SK-N-SH (cell line): ENCODE measurements around the gene THBS3. TPM values are rescaled to one million over a fixed set of nuclear protein-coding genes. Genes with fewer than 3 reads are reported as not detected.

ENCODE experiments used
- CTCF ChIA-PET: fragments of 300-600, 350-600 bp; formaldehyde crosslinking; extraction: SDS; loops from one replicate; lab custom pipeline; 2021; lab: Yijun Ruan, JAX
- POLR2A ChIA-PET: fragments of 350-600 bp; sonication (Branson Sonifier 250); formaldehyde crosslinking; extraction: SDS; loops from one replicate; lab custom pipeline; 2020; ENCODE audit warnings: antibody characterized with exemption, inconsistent platforms; lab: Yijun Ruan, JAX
- DNase-seq: peaks from one replicate; pipeline ENCODE4 v3.0.0; 2012
- H2AFZ ChIP-seq: fragments of 200-600 bp; sonication (generic); 2 replicates; pipeline ENCODE4 v1.8.1; 2016; ENCODE audit warnings: antibody characterized with exemption, mild to moderate bottlenecking, low read depth
- H3F3A ChIP-seq: fragments of 200-600 bp; sonication (generic); replicated peaks from 2 replicates; pipeline ENCODE3; 2016; ENCODE audit warnings: antibody characterized with exemption, mild to moderate bottlenecking; ENCODE audit not compliant: insufficient read depth
- H3K27ac ChIP-seq, 2 experiments: fragments of 200-500 bp in 1 of 2; fragments of 200-600 bp in 1 of 2; sonication (Bioruptor generic) in 1 of 2; sonication (generic), shearing (Covaris generic) in 1 of 2; 2 replicates each; pipeline versions ENCODE4 v1.5.1 to v1.6.1; 2014 to 2016; ENCODE audit warnings: low read depth in 2 of 2, inconsistent platforms in 1 of 2, low read length in 1 of 2, mild to moderate bottlenecking in 1 of 2, mixed read lengths in 1 of 2
- H3K27me3 ChIP-seq: fragments of 200-600 bp; sonication (generic), shearing (Covaris generic); 2 replicates; pipeline ENCODE4 v1.6.1; 2016; ENCODE audit warnings: mixed run types; ENCODE audit not compliant: insufficient read depth
- H3K36me3 ChIP-seq, 2 experiments: fragments of 200-500 bp in 1 of 2; fragments of 200-600 bp in 1 of 2; sonication (Bioruptor generic) in 1 of 2; sonication (generic) in 1 of 2; replicated peaks in 1 of 2; 2 replicates each; pipeline versions ENCODE3 to v1.5.1; 2014 to 2016; ENCODE audit warnings: low read length in 1 of 2, mild to moderate bottlenecking in 1 of 2; ENCODE audit not compliant: insufficient read depth in 2 of 2, control insufficient read depth in 1 of 2
- H3K4me1 ChIP-seq, 2 experiments: fragments of 200-500 bp in 1 of 2; fragments of 200-600 bp in 1 of 2; sonication (Bioruptor generic) in 1 of 2; sonication (generic), shearing (Covaris generic) in 1 of 2; 2 replicates each; pipeline versions ENCODE4 v1.5.1 to v1.6.1; 2014 to 2016; ENCODE audit warnings: low read depth in 1 of 2, low read length in 1 of 2, mixed run types in 1 of 2; ENCODE audit not compliant: insufficient read depth in 2 of 2, control insufficient read depth in 1 of 2
- H3K4me2 ChIP-seq: fragments of 200-600 bp; sonication (generic), shearing (Covaris generic); 2 replicates; pipeline ENCODE4 v1.6.1; 2017; ENCODE audit warnings: mixed run types
- H3K4me3 ChIP-seq, 2 experiments: fragments of 200-500 bp in 1 of 2; fragments of 200-600 bp in 1 of 2; sonication (Bioruptor generic) in 1 of 2; sonication (generic), shearing (Covaris generic) in 1 of 2; 2 replicates each; pipeline versions ENCODE4 v1.5.1 to v1.8.1; 2014 to 2016; ENCODE audit warnings: low read depth in 2 of 2, inconsistent platforms in 1 of 2, low read length in 1 of 2, mild to moderate bottlenecking in 1 of 2, mixed read lengths in 1 of 2, moderate library complexity in 1 of 2
- H3K79me2 ChIP-seq: fragments of 200-600 bp; sonication (generic); 2 replicates; pipeline ENCODE4 v1.8.1; 2017; ENCODE audit warnings: mild to moderate bottlenecking; ENCODE audit not compliant: insufficient read depth
- H3K9ac ChIP-seq: fragments of 200-600 bp; sonication (generic); 2 replicates; pipeline ENCODE4 v1.6.1; 2017; ENCODE audit warnings: mixed run types
- H3K9me2 ChIP-seq: fragments of 200-600 bp; sonication (generic); 2 replicates; pipeline ENCODE4 v1.6.1; 2017; ENCODE audit warnings: mixed run types
- H3K9me3 ChIP-seq: fragments of 200-600 bp; sonication (generic); 2 replicates; pipeline ENCODE4 v1.6.1; 2017; ENCODE audit warnings: mixed run types, mild to moderate bottlenecking, moderate library complexity
- H4K20me1 ChIP-seq: fragments of 200-600 bp; sonication (generic); 2 replicates; pipeline ENCODE4 v1.6.1; 2017; ENCODE audit warnings: mild to moderate bottlenecking, mixed run types; ENCODE audit not compliant: insufficient read depth
- CHD2 ChIP-seq: fragments of 150-350 bp; IDR thresholded peaks from 2 replicates; pipeline ENCODE4 v1.6.1; 2018; ENCODE audit warnings: low read length; ENCODE audit not compliant: partially characterized antibody
- ELF1 ChIP-seq: IDR thresholded peaks from 2 replicates; pipeline ENCODE4 v1.4.0; 2012
- EP300 ChIP-seq, 2 experiments: IDR thresholded peaks; 2 replicates each; pipeline versions ENCODE4 v1.4.0 to v1.6.1; 2012; ENCODE audit warnings: borderline replicate concordance in 1 of 2, low read depth in 1 of 2, low read length in 1 of 2
- FOSL2 ChIP-seq: IDR thresholded peaks from 2 replicates; pipeline ENCODE4 v1.4.0; 2012; ENCODE audit warnings: low read depth, mild to moderate bottlenecking, moderate library complexity, borderline replicate concordance
- FOXJ3 ChIP-seq: sonication (generic); formaldehyde crosslinking; IDR thresholded peaks from 2 replicates; pipeline ENCODE4 v1.5.1; 2020; ENCODE audit warnings: mild to moderate bottlenecking, missing genetic modification reagents
- GABPA ChIP-seq: IDR thresholded peaks from 2 replicates; pipeline ENCODE4 v1.4.0; 2012; ENCODE audit warnings: low read depth, mild to moderate bottlenecking
- GATA2 ChIP-seq: sonication (generic); formaldehyde crosslinking; IDR thresholded peaks from 2 replicates; pipeline ENCODE4 v1.5.0; 2020; ENCODE audit warnings: mild to moderate bottlenecking, missing genetic modification reagents
- JUND ChIP-seq: IDR thresholded peaks from 2 replicates; pipeline ENCODE4 v1.4.0; 2012
- MEF2A ChIP-seq: IDR thresholded peaks from 2 replicates; pipeline ENCODE4 v1.4.0; 2012; ENCODE audit warnings: low read depth, borderline replicate concordance
- MXI1 ChIP-seq: IDR thresholded peaks from 2 replicates; pipeline ENCODE4 v1.6.1; 2012; ENCODE audit warnings: mild to moderate bottlenecking, low read depth, low read length, improper control_type of control experiment
- NFIC ChIP-seq: IDR thresholded peaks from 2 replicates; pipeline ENCODE4 v1.4.0; 2012; ENCODE audit warnings: borderline replicate concordance
- NRF1 ChIP-seq: IDR thresholded peaks from 2 replicates; pipeline ENCODE4 v1.6.1; 2012; ENCODE audit warnings: low read depth, mild to moderate bottlenecking, low read length
- POLR2AphosphoS5 ChIP-seq: IDR thresholded peaks from 2 replicates; pipeline ENCODE4 v1.6.1; 2012; ENCODE audit warnings: low read depth, low read length
- RAD21 ChIP-seq: IDR thresholded peaks from 2 replicates; pipeline ENCODE4 v1.6.1; 2012; ENCODE audit warnings: mild to moderate bottlenecking, low read length
- REST ChIP-seq: IDR thresholded peaks from 2 replicates; pipeline ENCODE4 v1.6.1; 2012; ENCODE audit warnings: mild to moderate bottlenecking, low read depth, low read length, moderate library complexity
- RFX5 ChIP-seq: IDR thresholded peaks from 2 replicates; pipeline ENCODE4 v1.6.1; 2012; ENCODE audit warnings: mild to moderate bottlenecking, improper control_type of control experiment, low read length
- RXRA ChIP-seq: IDR thresholded peaks from 2 replicates; pipeline ENCODE4 v1.4.0; 2012; ENCODE audit warnings: low read depth, mild to moderate bottlenecking, borderline replicate concordance
- SIN3A ChIP-seq: IDR thresholded peaks from 2 replicates; pipeline ENCODE4 v1.6.1; 2012; ENCODE audit warnings: low read depth, mild to moderate bottlenecking, low read length, moderate library complexity, borderline replicate concordance
- SMC3 ChIP-seq: IDR thresholded peaks from 2 replicates; pipeline ENCODE4 v1.6.1; 2012; ENCODE audit warnings: low read depth, low read length, improper control_type of control experiment
- TAF1 ChIP-seq: IDR thresholded peaks from 2 replicates; pipeline ENCODE4 v1.6.1; 2012; ENCODE audit warnings: low read depth, mild to moderate bottlenecking, low read length, moderate library complexity, borderline replicate concordance
- TCF12 ChIP-seq: IDR thresholded peaks from 2 replicates; pipeline ENCODE4 v1.4.0; 2012
- TEAD4 ChIP-seq: IDR thresholded peaks from 2 replicates; pipeline ENCODE4 v1.4.0; 2012; ENCODE audit warnings: mild to moderate bottlenecking, borderline replicate concordance; ENCODE audit not compliant: insufficient read depth
- USF2 ChIP-seq: fragments of 150-350 bp; IDR thresholded peaks from 2 replicates; pipeline ENCODE4 v1.6.1; 2017; ENCODE audit warnings: antibody characterized with exemption, low read length, low read depth, borderline replicate concordance
- YY1 ChIP-seq: IDR thresholded peaks from 2 replicates; pipeline ENCODE4 v1.4.0; 2012; ENCODE audit warnings: low read depth, mild to moderate bottlenecking
- WGBS: methylation state at CpG from one replicate; pipeline ENCODE4 v1.1.6; 2017; ENCODE audit warnings: low lambda C conversion rate; 5-methylcytosine and 5-hydroxymethylcytosine counted together
- polyA plus RNA-seq, 3 experiments: library from polyadenylated mRNA; depleted of rRNA; stranded (reverse); fragments of >200 nt; gene quantifications; 2 replicates each; pipeline ENCODE4 v1.2.3, GENCODE V29; 2012
- TF ChIP-seq, protein P1 (sequence below): IDR thresholded peaks from 2 replicates; pipeline ENCODE4 v1.4.0; 2012; ENCODE audit warnings: low read depth, borderline replicate concordance
- TF ChIP-seq, protein P2 (sequence below): IDR thresholded peaks from 2 replicates; pipeline ENCODE4 v1.4.0; 2012; ENCODE audit warnings: low read depth, borderline replicate concordance

The THBS3 gene
- polyA plus RNA-seq, 1 of the 3 experiments (the other 2 are of a cell fraction), result 124 TPM

- Histone ChIP-seq H3K27ac (peak within 1 kb of the TSS; percentile 93 to 98), H3F3A (peaks cover 27% of the 10 kb centered on the region), H3K9me3 (no peaks in the 10 kb centered on the region), H3K27me3 (no peaks in the 10 kb centered on the region), H3K36me3 (peaks cover 9 to 21% of the 10 kb centered on the region in 2 experiments), H3K9ac (peak within 1 kb of the TSS; percentile 100), H3K79me2 (peaks cover 29% of the 10 kb centered on the region), H3K4me2 (peak within 1 kb of the TSS; percentile 99), H3K9me2 (no peaks in the 10 kb centered on the region), H3K4me3 (peak within 1 kb of the TSS; percentile 65 to 98), H2AFZ (peak within 1 kb of the TSS; percentile 75), H3K4me1 (peaks cover 0 to 29% of the 10 kb centered on the region in 2 experiments; a peak in 3 of 4 replicates), H4K20me1 (no peaks in the 10 kb centered on the region)
- peak; percentile 93 for DNase-seq
- WGBS, result 3% methylated on average over 11 of the region's 64 CpGs
- CTCF ChIA-PET, result interaction anchor here (0.9 to 5.1 kb wide), 12 partner anchors 10 to 117 kb away, joined by 3 to 80 read pairs (median 6); partner anchors contain the start of genes KRTCAP2, RUSC1 and TRIM46
- POLR2A ChIA-PET, result interaction anchor here (0.6 to 3.4 kb wide), 6 partner anchors 10 to 65 kb away, joined by 3 to 25 read pairs (median 4); partner anchors contain the start of genes CLK2 and SCAMP3
- TF ChIP-seq NRF1 (no peak), MEF2A (no peak), TCF12 (no peak; the same call in 1 of the 2 replicates), JUND (no peak), SIN3A (0 out of 2 replicates have a peak, but pooled peaks have one; percentile 58), RXRA (no peak), ELF1 (no peak), SMC3 (no peak), RAD21 (no peak), TAF1 (peak; percentile 67), TEAD4 (no peak), REST (no peak), FOSL2 (no peak; the same call in 1 of the 2 replicates), RFX5 (0 out of 2 replicates have a peak, but pooled peaks have one; percentile 9), FOXJ3 (CRISPR knock-in tag) (peak; percentile 41; the same call in 1 of the 2 replicates), GABPA (peak; percentile 83), NFIC (no peak; the same call in 1 of the 2 replicates), EP300 (IDR thresholded peaks at IDR 0.05; ENCODE audit: borderline replicate concordance in 1 of 2, low read depth in 1 of 2, low read length in 1 of 2) (peak; percentile 2 to 36; a peak in 1 of 4 replicates), GATA2 (CRISPR knock-in tag) (no peak), CHD2 (peak; percentile 86), USF2 (no peak), POLR2AphosphoS5 (no peak; the same call in 1 of the 2 replicates), YY1 (peak; percentile 97), MXI1 (peak; percentile 89)
- TF ChIP-seq, protein P1, sequence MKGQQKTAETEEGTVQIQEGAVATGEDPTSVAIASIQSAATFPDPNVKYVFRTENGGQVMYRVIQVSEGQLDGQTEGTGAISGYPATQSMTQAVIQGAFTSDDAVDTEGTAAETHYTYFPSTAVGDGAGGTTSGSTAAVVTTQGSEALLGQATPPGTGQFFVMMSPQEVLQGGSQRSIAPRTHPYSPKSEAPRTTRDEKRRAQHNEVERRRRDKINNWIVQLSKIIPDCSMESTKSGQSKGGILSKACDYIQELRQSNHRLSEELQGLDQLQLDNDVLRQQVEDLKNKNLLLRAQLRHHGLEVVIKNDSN, result peak; percentile 41; the same call in 1 of the 2 replicates
- TF ChIP-seq, protein P2, sequence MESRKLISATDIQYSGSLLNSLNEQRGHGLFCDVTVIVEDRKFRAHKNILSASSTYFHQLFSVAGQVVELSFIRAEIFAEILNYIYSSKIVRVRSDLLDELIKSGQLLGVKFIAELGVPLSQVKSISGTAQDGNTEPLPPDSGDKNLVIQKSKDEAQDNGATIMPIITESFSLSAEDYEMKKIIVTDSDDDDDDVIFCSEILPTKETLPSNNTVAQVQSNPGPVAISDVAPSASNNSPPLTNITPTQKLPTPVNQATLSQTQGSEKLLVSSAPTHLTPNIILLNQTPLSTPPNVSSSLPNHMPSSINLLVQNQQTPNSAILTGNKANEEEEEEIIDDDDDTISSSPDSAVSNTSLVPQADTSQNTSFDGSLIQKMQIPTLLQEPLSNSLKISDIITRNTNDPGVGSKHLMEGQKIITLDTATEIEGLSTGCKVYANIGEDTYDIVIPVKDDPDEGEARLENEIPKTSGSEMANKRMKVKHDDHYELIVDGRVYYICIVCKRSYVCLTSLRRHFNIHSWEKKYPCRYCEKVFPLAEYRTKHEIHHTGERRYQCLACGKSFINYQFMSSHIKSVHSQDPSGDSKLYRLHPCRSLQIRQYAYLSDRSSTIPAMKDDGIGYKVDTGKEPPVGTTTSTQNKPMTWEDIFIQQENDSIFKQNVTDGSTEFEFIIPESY, result no peak
Observed at GRCh38 chr1:155208541-155209311, 1.0 kb upstream of the THBS3 start, which contains the start of gene MTX1. TSS of gene MTX1 (plus strand) at chr1:155208695. CDS start at chr1:155208805, 110 bp downstream.
